Karpas-422 (cell line): Measurements from ENCODE around the gene INO80B. TPM values are rescaled to one million over a fixed set of nuclear protein-coding genes. Genes with fewer than 3 reads are reported as not detected.
"Not testable (repeated sequence)": the region's sequence is repeated elsewhere in the genome, so short reads cannot be mapped to it uniquely, and the experiment has no call there.

ENCODE experiments used
- DNase-seq: peaks from one replicate; pipeline ENCODE4 v3.0.0-alpha.2; 2015
- H2AFZ ChIP-seq: fragments of 200-600 bp; sonication (generic); 2 replicates; pipeline ENCODE4 v1.6.1; 2014; ENCODE audit warnings: antibody characterized with exemption, low read length, mixed read lengths
- H3K27ac ChIP-seq: fragments of 200-600 bp; sonication (generic); 2 replicates; pipeline ENCODE4 v1.5.1; 2014; ENCODE audit warnings: mild to moderate bottlenecking, low read length, moderate library complexity
- H3K27me3 ChIP-seq: fragments of 200-600 bp; sonication (generic); 2 replicates; pipeline ENCODE4 v1.6.1; 2014; ENCODE audit warnings: low read length, mixed read lengths
- H3K36me3 ChIP-seq: fragments of 200-600 bp; sonication (generic); 2 replicates; pipeline ENCODE4 v1.6.1; 2014; ENCODE audit warnings: low read length, mixed read lengths; ENCODE audit not compliant: insufficient read depth
- H3K4me1 ChIP-seq: fragments of 200-600 bp; sonication (generic); 2 replicates; pipeline ENCODE4 v1.6.1; 2014; ENCODE audit warnings: mild to moderate bottlenecking, low read length, mixed read lengths
- H3K4me2 ChIP-seq: fragments of 200-600 bp; sonication (generic); 2 replicates; pipeline ENCODE4 v1.6.1; 2014; ENCODE audit warnings: low read length, low read depth, mild to moderate bottlenecking; ENCODE audit not compliant: poor library complexity, severe bottlenecking
- H3K4me3 ChIP-seq: fragments of 200-600 bp; sonication (generic); 2 replicates; pipeline ENCODE4 v1.5.1; 2014; ENCODE audit warnings: mild to moderate bottlenecking, antibody characterized with exemption, low read length, mixed read lengths
- H3K79me2 ChIP-seq: fragments of 200-600 bp; sonication (generic); 2 replicates; pipeline ENCODE4 v1.6.1; 2014; ENCODE audit warnings: mild to moderate bottlenecking, low read length, mixed read lengths
- H3K9ac ChIP-seq: fragments of 200-600 bp; sonication (generic); 2 replicates; pipeline ENCODE4 v1.6.0; 2014; ENCODE audit warnings: low read length
- H3K9me2 ChIP-seq: fragments of 200-600 bp; sonication (generic), shearing (Covaris generic); replicated peaks from 2 replicates; pipeline ENCODE4 v1.6.0; 2014; ENCODE audit warnings: mild to moderate bottlenecking, low read length, moderate library complexity; ENCODE audit not compliant: insufficient read depth
- H3K9me3 ChIP-seq: fragments of 300-700, 200-600 bp; sonication (generic); 2 replicates; pipeline ENCODE4 v1.6.1; 2014; ENCODE audit warnings: low read length, mixed read lengths
- H4K20me1 ChIP-seq: fragments of 200-600 bp; sonication (generic); 2 replicates; pipeline ENCODE4 v1.6.1; 2014; ENCODE audit warnings: mild to moderate bottlenecking, antibody characterized with exemption, low read length, low read depth; ENCODE audit not compliant: insufficient read depth
- total RNA-seq: library from RNA; depleted of rRNA; stranded (reverse); fragments of >200 nt; shearing (Covaris generic); gene quantifications from 2 replicates; pipeline ENCODE4 v1.2.3, GENCODE V29; 2014; ENCODE audit warnings: low replicate concordance

The INO80B gene
- total RNA-seq, 1 experiment from 2014 or later = 29.3 TPM

DNA sequence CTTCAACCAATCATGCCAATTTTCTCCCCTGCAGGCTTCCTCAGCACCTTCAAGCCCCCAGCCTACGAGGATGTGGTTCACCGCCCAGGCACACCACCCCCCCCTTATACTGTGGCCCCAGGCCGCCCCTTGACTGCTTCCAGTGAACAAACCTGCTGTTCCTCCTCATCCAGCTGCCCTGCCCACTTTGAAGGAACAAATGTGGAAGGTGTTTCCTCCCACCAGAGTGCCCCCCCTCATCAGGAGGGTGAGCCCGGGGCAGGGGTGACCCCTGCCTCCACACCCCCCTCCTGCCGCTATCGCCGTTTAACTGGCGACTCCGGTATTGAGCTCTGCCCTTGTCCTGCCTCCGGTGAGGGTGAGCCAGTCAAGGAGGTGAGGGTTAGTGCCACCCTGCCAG, 5.3 kb downstream of the INO80B start:
- H3K9ac ChIP-seq = peak overlapping the region; percentile 90; the same call in 1 of the 2 replicates
- not testable (repeated sequence) for H3K27me3 ChIP-seq, H3K4me2 ChIP-seq, H3K9me2 ChIP-seq, H4K20me1 ChIP-seq, H3K9me3 ChIP-seq, H2AFZ ChIP-seq, H3K27ac ChIP-seq, H3K4me3 ChIP-seq, DNase-seq
- H3K79me2 ChIP-seq = peaks cover 46% of the 10 kb centered on the region
- peaks cover 12% of the 10 kb centered on the region for H3K36me3 ChIP-seq
- H3K4me1 ChIP-seq = peaks cover 42% of the 10 kb centered on the region

DNA sequence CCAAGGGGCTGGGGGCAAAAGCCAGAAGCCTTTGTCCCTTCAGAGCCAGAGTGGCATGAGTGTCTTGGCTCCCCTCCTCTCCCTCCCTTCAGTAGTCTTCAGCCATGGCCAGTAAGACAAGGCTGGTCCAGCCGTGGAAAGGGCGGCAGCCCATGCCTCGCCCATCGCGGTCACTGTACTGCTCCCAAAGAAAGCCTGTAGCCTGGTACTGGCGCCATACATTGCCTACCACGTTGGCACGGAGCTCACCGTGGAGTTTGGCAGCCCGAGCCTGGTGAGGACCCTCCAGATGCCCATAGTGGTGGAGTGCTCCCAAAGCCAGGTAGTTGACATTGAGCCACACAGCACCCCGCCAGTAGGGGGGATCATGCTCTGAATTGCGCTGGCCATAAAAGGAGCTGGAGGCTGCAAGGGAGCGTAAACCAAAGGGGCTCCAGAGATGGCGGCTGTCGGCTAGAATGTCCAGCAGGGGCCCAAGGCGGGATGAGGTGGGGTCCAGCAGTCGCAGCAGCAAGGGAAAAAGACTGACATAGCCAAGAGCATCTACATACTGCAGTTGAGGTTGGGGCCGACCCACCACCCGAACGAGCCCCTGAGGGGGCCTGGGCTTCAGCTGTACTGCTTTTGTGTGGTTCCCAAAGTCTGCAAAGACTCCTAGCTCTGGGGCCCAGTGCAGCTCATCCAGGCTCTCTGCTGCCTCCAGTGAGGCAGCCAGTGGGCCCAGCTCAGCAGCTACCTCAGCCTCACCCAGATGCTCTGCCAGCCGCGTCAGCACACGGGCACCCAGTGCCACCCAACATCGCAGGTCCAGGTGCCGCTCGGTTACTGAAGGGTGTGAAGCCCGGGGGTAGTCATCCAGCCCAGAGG, 6.5 kb downstream of the INO80B start:
- Histone ChIP-seq H2AFZ (no peak overlapping the region), H3K4me1 (peaks cover 39% of the 10 kb centered on the region), H4K20me1 (peaks cover 4% of the 10 kb centered on the region; the same call in 1 of the 2 replicates), H3K27me3 (no peaks in the 10 kb centered on the region), H3K79me2 (peaks cover 44% of the 10 kb centered on the region), H3K27ac (no peak overlapping the region), H3K36me3 (peaks cover 12% of the 10 kb centered on the region), H3K9me3 (no peaks in the 10 kb centered on the region), H3K4me2 (no peak overlapping the region), H3K4me3 (no peak overlapping the region), H3K9ac (no peak overlapping the region), H3K9me2 (no peaks in the 10 kb centered on the region)
- DNase-seq = peak; percentile 65

- Histone ChIP-seq H3K9me2 (no peaks in the 10 kb centered on the region), H3K79me2 (peaks cover 37% of the 10 kb centered on the region), H2AFZ (no peak overlapping the region), H3K4me2 (no peak overlapping the region), H3K9ac (no peak overlapping the region), H3K4me1 (peaks cover 31% of the 10 kb centered on the region), H3K36me3 (peaks cover 12% of the 10 kb centered on the region), H3K27me3 (no peaks in the 10 kb centered on the region), H3K9me3 (no peaks in the 10 kb centered on the region), H4K20me1 (peaks cover 4% of the 10 kb centered on the region; the same call in 1 of the 2 replicates), H3K4me3 (no peak overlapping the region), H3K27ac (no peak overlapping the region)
- no peak for DNase-seq
These were observed 7.3 kb downstream of the INO80B start for GRCh38 chr2:74462054-74462785.

DNA sequence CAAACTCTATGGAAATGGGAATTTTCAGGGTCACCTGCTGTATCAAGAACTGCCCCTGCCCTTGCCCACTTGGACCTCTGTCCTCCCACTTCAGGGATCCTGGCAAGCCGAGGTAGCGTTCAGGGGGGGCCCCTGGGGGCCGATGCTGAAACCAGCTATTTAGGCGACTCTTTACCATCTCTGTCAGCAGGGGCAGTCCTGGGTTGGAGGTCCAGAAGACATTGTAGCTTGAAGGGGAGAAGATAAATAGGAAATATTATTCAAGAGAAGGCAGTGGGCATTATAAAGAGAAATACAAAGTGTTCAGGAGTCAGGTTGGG, 7.9 kb downstream of the INO80B start:
- Histone ChIP-seq H3K4me1 (peaks cover 30% of the 10 kb centered on the region), H3K79me2 (peaks cover 37% of the 10 kb centered on the region), H3K4me2 (no peak overlapping the region), H3K9me2 (no peaks in the 10 kb centered on the region), H3K27me3 (no peaks in the 10 kb centered on the region), H3K36me3 (peaks cover 12% of the 10 kb centered on the region), H3K4me3 (no peak overlapping the region), H4K20me1 (peaks cover 4% of the 10 kb centered on the region; the same call in 1 of the 2 replicates), H3K27ac (no peak overlapping the region), H3K9me3 (no peaks in the 10 kb centered on the region), H2AFZ (no peak overlapping the region), H3K9ac (no peak overlapping the region)
- DNase-seq = peak; percentile 40

DNA sequence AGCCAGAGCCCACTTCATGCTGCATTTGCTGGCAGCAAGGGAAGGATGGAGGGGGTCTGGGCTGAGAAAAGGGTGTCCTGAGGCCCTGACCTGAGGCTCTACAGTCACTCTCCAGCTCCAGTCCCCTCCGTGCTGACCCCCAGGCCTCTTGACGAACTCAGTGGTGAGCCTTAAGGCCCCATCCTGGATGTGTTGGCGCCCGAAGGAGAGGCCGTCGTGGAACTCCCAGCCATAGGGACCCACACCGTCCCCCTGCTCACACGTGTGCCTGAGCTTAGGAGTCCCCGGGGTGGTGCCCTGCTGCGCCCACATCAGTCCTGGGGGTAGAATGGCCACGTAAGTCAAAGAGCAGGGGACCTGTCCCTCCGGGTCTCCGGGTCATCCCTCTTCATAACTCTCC, 9.5 kb downstream of the INO80B start:
- peak; percentile 69 for DNase-seq
- H3K36me3 ChIP-seq = peaks cover 12% of the 10 kb centered on the region

GRCh38 chr2:74470742-74471141, 15.9 kb downstream of the INO80B start:
- not testable (repeated sequence) for H3K9me2 ChIP-seq, H3K27ac ChIP-seq, DNase-seq, H4K20me1 ChIP-seq, H3K27me3 ChIP-seq, H3K4me3 ChIP-seq, H3K36me3 ChIP-seq, H3K9me3 ChIP-seq, H2AFZ ChIP-seq
- H3K4me1 ChIP-seq = peaks cover 28% of the 10 kb centered on the region
- peak overlapping the region; percentile 92 for H3K4me2 ChIP-seq
- peaks cover 15% of the 10 kb centered on the region for H3K79me2 ChIP-seq
- H3K9ac ChIP-seq = 0 out of 2 replicates have a peak overlapping the region, but pooled peaks have one; percentile 3

More for the DNA sequence above, 9.5 kb downstream of the INO80B start:
- Histone ChIP-seq H3K27ac (peak overlapping the region; percentile 73), H3K9me2 (no peaks in the 10 kb centered on the region), H2AFZ (no peak overlapping the region), H3K9ac (peak overlapping the region; percentile 84), H3K4me3 (peak overlapping the region; percentile 78), H3K9me3 (no peaks in the 10 kb centered on the region), H4K20me1 (peaks cover 4% of the 10 kb centered on the region; the same call in 1 of the 2 replicates), H3K79me2 (peaks cover 32% of the 10 kb centered on the region), H3K27me3 (no peaks in the 10 kb centered on the region), H3K4me1 (peaks cover 25% of the 10 kb centered on the region), H3K4me2 (peak overlapping the region; percentile 88)

DNA sequence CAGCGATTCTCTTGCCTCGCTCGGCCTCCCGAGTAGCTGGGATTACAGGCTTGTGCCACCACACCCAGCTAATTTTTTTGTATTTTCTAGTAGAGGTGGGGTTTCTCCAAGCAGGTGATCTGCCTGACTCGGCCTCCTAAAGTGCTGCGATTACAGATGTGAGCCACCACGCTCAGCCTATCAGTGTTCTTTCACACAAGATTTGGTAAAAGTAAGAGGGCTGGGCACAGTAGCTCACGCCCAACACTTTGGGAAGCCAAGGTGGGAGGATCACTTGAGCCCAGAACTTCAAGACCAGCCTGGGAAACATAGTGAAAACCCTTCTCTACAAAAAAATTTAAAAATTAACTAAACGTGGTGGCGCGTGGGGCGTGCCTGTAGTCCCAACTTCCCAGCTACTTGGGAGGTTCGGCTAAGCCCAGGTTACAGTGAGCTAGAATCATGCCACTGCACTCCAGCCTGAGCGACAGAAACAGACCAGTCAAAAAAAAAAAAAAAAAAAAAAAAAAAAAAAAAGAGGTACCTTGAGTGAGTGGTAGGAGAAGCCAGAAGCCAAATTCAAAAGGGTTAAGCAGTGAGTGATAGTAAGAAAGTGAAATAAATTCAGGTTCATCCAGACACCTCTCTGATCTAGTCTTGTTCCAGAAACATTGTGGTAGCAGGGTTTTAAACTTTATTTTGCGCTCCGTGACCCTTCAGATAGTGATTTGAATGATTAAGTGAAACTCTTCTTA, 16.6 kb downstream of the INO80B start:
- H3K9ac ChIP-seq = peak overlapping the region; percentile 76

More for the DNA sequence above, 16.6 kb downstream of the INO80B start:
- H3K27me3 ChIP-seq = no peaks in the 10 kb centered on the region
- H3K36me3 ChIP-seq = peaks cover 10% of the 10 kb centered on the region; the same call in 1 of the 2 replicates
- peaks cover 9% of the 10 kb centered on the region for H3K79me2 ChIP-seq
- H3K4me2 ChIP-seq = peak overlapping the region; percentile 92
- DNase-seq = peak; percentile 77
- H3K9me2 ChIP-seq = no peaks in the 10 kb centered on the region
- H3K4me1 ChIP-seq = peaks cover 24% of the 10 kb centered on the region
- no peaks in the 10 kb centered on the region; the same call in 1 of the 2 replicates for H4K20me1 ChIP-seq
- peak overlapping the region; percentile 71 for H3K4me3 ChIP-seq
- peak overlapping the region; percentile 4; the same call in 1 of the 2 replicates for H2AFZ ChIP-seq
- no peaks in the 10 kb centered on the region for H3K9me3 ChIP-seq
- peak overlapping the region; percentile 83 for H3K27ac ChIP-seq
